Fibroblast of villous mesenchyme (primary cell): ENCODE results near the gene MAST1. TPM values are rescaled to one million over a fixed set of nuclear protein-coding genes. Genes with fewer than 3 reads are reported as not detected.

Source experiments
- DNase-seq: peaks from one replicate; pipeline ENCODE4 v3.0.0-alpha.2; 2010; ENCODE audit warnings: low read depth
- H3K4me3 ChIP-seq: 2 replicates; pipeline ENCODE4 v1.5.1; 2011; ENCODE audit warnings: low read depth, mild to moderate bottlenecking, low read length
- CTCF ChIP-seq: IDR thresholded peaks from 2 replicates; pipeline ENCODE4 v1.5.1; 2012; ENCODE audit warnings: low read depth, mild to moderate bottlenecking, low read length; ENCODE audit not compliant: insufficient read depth
- total RNA-seq: library from RNA; depleted of rRNA; stranded (reverse); fragments of >200 nt; gene quantifications from 2 replicates; pipeline ENCODE4 v1.2.3, GENCODE V29; 2012

The MAST1 gene
- total RNA-seq, 1 donor: under 0.01 TPM

DNA sequence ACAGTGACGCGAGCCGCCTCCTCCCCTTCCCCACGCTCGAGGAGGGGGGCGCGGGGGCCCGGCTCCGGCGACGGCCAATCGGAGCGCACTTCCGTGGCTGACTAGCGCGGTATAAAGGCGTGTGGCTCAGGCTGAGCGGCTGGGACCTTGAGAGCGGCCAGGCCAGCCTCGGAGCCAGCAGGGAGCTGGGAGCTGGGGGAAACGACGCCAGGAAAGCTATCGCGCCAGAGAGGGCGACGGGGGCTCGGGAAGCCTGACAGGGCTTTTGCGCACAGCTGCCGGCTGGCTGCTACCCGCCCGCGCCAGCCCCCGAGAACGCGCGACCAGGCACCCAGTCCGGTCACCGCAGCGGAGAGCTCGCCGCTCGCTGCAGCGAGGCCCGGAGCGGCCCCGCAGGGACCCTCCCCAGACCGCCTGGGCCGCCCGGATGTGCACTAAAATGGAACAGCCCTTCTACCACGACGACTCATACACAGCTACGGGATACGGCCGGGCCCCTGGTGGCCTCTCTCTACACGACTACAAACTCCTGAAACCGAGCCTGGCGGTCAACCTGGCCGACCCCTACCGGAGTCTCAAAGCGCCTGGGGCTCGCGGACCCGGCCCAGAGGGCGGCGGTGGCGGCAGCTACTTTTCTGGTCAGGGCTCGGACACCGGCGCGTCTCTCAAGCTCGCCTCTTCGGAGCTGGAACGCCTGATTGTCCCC is 46.8 kb upstream of the MAST1 start, which contains the start of gene JUNB:
Gene JUNB (plus strand): TSS at position 142 of the 706 bp plus-strand sequence. CDS start 286 bp downstream, at position 428.
- peak; percentile 98 for DNase-seq
- peak within 1 kb of the TSS; percentile 77 for H3K4me3 ChIP-seq
- TF ChIP-seq CTCF: peak; percentile 2

GRCh38 chr19:12792051-12792852 is 46.1 kb upstream of the MAST1 start:
- no peak for TF ChIP-seq CTCF
- peak; percentile 55 for DNase-seq
- H3K4me3 ChIP-seq: peak overlapping the region; percentile 77

GRCh38 chr19:12792853-12793289 is 45.4 kb upstream of the MAST1 start:
- TF ChIP-seq CTCF: no peak
- H3K4me3 ChIP-seq: peak overlapping the region; percentile 77
- no peak for DNase-seq

DNA sequence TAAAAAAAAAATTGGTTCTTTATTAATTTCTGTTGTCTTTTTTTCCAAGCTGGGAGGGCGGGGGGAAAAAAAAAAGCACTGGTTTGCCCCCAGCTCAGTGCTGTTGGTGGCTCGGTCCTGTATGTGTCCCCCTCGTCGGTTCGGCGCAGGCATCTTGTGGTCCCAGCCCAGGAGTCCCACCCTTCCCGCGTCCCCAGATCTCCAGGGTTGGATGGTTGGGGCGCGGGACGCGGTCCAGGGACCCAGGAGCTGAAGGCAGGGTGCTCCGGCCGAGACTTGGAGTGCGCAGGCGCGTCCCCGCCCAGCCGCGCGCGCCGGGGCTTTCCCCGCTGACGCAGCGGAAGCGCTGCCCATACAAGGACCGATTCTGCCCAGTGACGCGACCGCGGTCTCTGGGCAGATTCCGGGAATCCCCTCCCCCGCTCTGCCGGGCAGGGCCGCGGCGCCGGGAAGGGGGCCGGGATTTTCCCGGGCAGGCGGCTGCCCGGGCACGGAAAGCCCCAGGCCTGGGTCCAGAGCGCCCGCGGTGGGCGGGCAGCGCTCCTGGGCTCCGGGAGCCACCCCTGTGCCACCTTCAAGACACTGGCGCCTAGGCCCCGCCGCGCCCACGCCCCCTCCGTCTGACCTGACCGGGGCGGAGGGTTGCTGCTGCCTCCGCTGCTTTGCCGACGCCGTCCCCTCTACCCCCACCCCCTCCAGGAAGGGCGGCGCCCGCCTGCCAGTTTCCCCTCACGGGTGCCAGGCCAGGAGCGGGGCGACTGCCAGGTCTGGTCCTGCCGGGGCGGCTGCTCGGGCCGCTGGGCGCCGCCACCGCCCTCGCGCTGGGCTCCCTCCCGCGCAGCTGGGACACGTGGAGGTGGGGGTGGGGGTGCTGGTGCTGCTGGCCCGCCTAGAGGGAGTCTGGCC is 44.8 kb upstream of the MAST1 start:
- DNase-seq: peak; percentile 95
- no peak for TF ChIP-seq CTCF
- peak overlapping the region; percentile 77 for H3K4me3 ChIP-seq

DNA sequence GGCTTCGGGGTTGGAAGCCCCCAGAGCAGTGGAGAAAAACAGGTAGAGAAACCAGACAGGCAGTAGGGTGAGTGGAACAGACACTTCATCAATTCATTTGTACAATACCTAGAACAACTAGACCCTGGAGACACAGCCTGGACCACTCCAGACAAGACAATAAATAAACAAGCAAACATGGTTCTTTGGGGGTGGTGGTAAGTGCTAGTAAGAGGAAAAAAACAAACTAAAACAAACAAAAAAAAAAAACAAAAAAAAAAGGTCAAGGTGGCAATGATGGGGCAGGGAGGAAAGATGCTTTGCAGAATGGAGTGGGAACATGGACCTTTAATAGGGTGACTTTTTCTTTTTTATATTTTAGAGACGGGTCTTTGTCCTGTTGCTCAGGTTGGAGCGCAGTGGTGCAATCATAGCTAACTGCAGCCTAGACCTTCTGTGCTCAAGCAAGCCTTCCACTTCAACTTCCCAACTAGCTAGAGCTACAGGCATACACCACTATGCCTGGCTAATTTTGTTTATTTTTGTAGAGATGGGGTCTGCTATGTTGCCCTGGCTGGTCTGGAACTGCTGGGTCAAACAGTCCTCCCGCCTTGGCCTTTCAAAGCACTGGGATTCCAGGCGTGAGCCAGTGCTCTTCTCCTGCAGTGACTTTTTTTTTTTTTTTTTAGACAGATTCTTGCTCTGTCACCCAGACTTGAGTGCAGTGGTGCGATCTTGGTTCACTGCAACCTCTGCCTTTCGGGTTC is 43.9 kb upstream of the MAST1 start:
- H3K4me3 ChIP-seq: peak overlapping the region; percentile 77
- TF ChIP-seq CTCF: no peak
- DNase-seq: peak; percentile 76

DNA sequence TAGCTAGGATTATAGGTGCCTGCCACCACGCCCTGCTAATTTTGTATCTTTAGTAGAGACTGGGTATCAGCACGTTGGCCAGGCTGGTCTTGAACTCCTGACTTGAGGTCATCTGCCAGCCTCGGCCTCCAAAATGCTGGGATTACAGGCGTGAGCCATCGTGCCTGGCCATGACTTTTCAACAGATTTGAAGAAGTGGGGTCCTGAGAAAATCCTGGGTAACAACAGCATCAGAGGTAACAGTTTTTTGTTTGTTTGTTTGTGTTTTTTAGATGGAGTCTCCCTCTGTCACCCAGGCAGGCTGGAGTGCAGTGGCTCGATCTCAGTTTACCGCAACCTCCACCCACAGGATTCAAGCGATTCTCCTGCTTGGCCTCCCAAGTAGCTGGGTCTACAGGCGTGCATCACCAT is 43.3 kb upstream of the MAST1 start:
- no peak for TF ChIP-seq CTCF
- DNase-seq: no peak
- no peak overlapping the region for H3K4me3 ChIP-seq
